Panc1 (cell line): ENCODE data around the gene MGA.

Source experiments
- CTCF ChIP-seq: fragments of 450-650 bp; IDR thresholded peaks from 2 replicates; pipeline ENCODE4 v1.5.1; 2017; ENCODE audit warnings: mild to moderate bottlenecking
- POLR2AphosphoS5 ChIP-seq: IDR thresholded peaks from 2 replicates; pipeline ENCODE4 v1.6.1; 2012; ENCODE audit warnings: mild to moderate bottlenecking, low read depth, low read length, moderate library complexity
- SIN3A ChIP-seq: IDR thresholded peaks from 2 replicates; pipeline ENCODE4 v1.6.1; 2012; ENCODE audit warnings: low read depth, mild to moderate bottlenecking, low read length, moderate library complexity, borderline replicate concordance; ENCODE audit not compliant: insufficient read depth

GRCh38 chr15:41817327-41817726, 157.1 kb downstream of the MGA start:
- TF ChIP-seq CTCF (no peak), POLR2AphosphoS5 (no peak), SIN3A (no peak)
